ENCODE data around the gene SFXN1.

The SFXN1 gene

GRCh38 chr5:175544108-175544511, 65.8 kb downstream of the SFXN1 start:
- FAIRE-seq, result no peak

- FAIRE-seq, result no peak
Observed at GRCh38 chr5:175544586-175544985, 66.2 kb downstream of the SFXN1 start.

GRCh38 chr5:175547842-175548241, 69.5 kb downstream of the SFXN1 start:
- no peak for FAIRE-seq

- no peak for FAIRE-seq
Observed at GRCh38 chr5:175548626-175549311, 70.4 kb downstream of the SFXN1 start.

GRCh38 chr5:175550055-175550805, 71.9 kb downstream of the SFXN1 start:
- no peak for FAIRE-seq

- FAIRE-seq, result no peak
Observed at GRCh38 chr5:175551266-175551665, 72.9 kb downstream of the SFXN1 start.

- FAIRE-seq, result no peak
Observed at GRCh38 chr5:175554296-175554695, 75.9 kb downstream of the SFXN1 start.

- no peak for FAIRE-seq
Observed at GRCh38 chr5:175555168-175555785, 76.9 kb downstream of the SFXN1 start.

GRCh38 chr5:175556794-175557193, 78.4 kb downstream of the SFXN1 start:
- FAIRE-seq, result no peak

- no peak for FAIRE-seq
Observed at GRCh38 chr5:175557778-175558177, 79.4 kb downstream of the SFXN1 start.

- no peak for FAIRE-seq
Observed at GRCh38 chr5:175558801-175559480, 80.6 kb downstream of the SFXN1 start.

GRCh38 chr5:175560011-175560410, 81.7 kb downstream of the SFXN1 start:
- FAIRE-seq, result no peak

GRCh38 chr5:175561085-175561484, 82.7 kb downstream of the SFXN1 start:
- no peak for FAIRE-seq

GRCh38 chr5:175564716-175565115, 86.4 kb downstream of the SFXN1 start:
- no peak for FAIRE-seq

GRCh38 chr5:175566697-175567096, 88.3 kb downstream of the SFXN1 start:
- no peak for FAIRE-seq

- no peak for FAIRE-seq
Observed at GRCh38 chr5:175567954-175568353, 89.6 kb downstream of the SFXN1 start.

GRCh38 chr5:175569701-175570100, 91.3 kb downstream of the SFXN1 start:
- FAIRE-seq, result no peak

GRCh38 chr5:175572886-175573285, 94.5 kb downstream of the SFXN1 start:
- no peak for FAIRE-seq

GRCh38 chr5:175573493-175574269, 95.3 kb downstream of the SFXN1 start:
- FAIRE-seq, result no peak

- FAIRE-seq, result no peak
Observed at GRCh38 chr5:175575301-175575700, 96.9 kb downstream of the SFXN1 start.

GRCh38 chr5:175576096-175576495, 97.7 kb downstream of the SFXN1 start:
- FAIRE-seq, result no peak

GRCh38 chr5:175576591-175576990, 98.2 kb downstream of the SFXN1 start:
- no peak for FAIRE-seq
